Transverse colon (tissue), 4 donors: ENCODE measurements around the gene GRPEL1.

Experiments used
- CTCF ChIP-seq, 5 experiments: fragments of 200-600 bp in 3 of 5; fragments of 450-650 bp in 2 of 5; sonication (generic) in 3 of 5; IDR thresholded peaks; 1 replicate in 2 of 5; 2 replicates in 3 of 5; pipeline ENCODE4 v1.5.1; 2016 to 2017; ENCODE audit warnings: antibody characterized with exemption in 5 of 5, inconsistent platforms in 3 of 5, mild to moderate bottlenecking in 2 of 5, moderate library complexity in 1 of 5
- EP300 ChIP-seq: sonication (generic); formaldehyde crosslinking; IDR thresholded peaks from one replicate; pipeline ENCODE4 v1.6.1; 2017; ENCODE audit warnings: antibody characterized with exemption, low read depth
- POLR2A ChIP-seq: fragments of 450-650 bp; IDR thresholded peaks from one replicate; pipeline ENCODE4 v1.6.1; 2016; ENCODE audit warnings: antibody characterized with exemption, mild to moderate bottlenecking, moderate library complexity
- POLR2AphosphoS5 ChIP-seq, 3 donors: sonication (generic); formaldehyde crosslinking; IDR thresholded peaks; one replicate each; pipeline ENCODE4 v1.6.1; 2016; ENCODE audit warnings: antibody characterized with exemption in 3 of 3

GRCh38 chr4:7115557-7116340, 47.9 kb upstream of the GRPEL1 start:
- TF ChIP-seq CTCF (IDR thresholded peaks at IDR 0.05) (no peak), POLR2A (no peak), POLR2AphosphoS5 (IDR thresholded peaks at IDR 0.05) (no peak), EP300 (no peak)
